Prostate gland (tissue), 2 donors: ENCODE data around the gene NFATC3.

Experiments
- CTCF ChIP-seq, 4 experiments: fragments of 200-600 bp in 2 of 4; fragments of 450-650 bp in 2 of 4; sonication (generic) in 2 of 4; IDR thresholded peaks; 1 replicate in 3 of 4; 2 replicates in 1 of 4; pipeline ENCODE4 v1.5.1; 2016 to 2019; ENCODE audit warnings: antibody characterized with exemption in 4 of 4, mild to moderate bottlenecking in 2 of 4, moderate library complexity in 2 of 4
- POLR2A ChIP-seq: fragments of 450-650 bp; IDR thresholded peaks from one replicate; pipeline ENCODE4 v1.6.1; 2016; ENCODE audit warnings: antibody characterized with exemption, mild to moderate bottlenecking

GRCh38 chr16:68083861-68084503, 1.2 kb upstream of the NFATC3 start:
- TF ChIP-seq POLR2A = no peak
- TF ChIP-seq CTCF (IDR thresholded peaks at IDR 0.05) = no peak
